Measurements from ENCODE around the gene CDC73.
"Not testable (repeated sequence)": the region's sequence is repeated elsewhere in the genome, so short reads cannot be mapped to it uniquely, and the experiment has no call there.

CDC73 gene

DNA sequence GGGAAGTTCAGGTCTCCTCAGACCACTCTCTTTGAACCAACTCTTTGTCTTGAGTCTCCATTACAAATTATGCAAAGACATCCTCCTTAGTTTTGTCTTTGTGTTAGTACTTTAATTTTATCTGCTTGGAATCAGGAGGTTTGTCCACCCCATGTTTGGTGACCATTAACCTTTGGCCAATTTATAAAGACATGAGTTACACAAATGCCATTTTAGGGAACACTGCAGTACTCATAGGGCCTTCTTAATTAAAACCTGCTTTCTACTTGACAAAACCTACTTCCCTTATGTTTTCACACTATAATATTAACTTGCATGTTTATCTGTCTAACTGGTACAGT, 7.9 kb upstream of the CDC73 start:
- DNase-seq (ENCODE audit: low read depth, low spot score), result no peak

DNA sequence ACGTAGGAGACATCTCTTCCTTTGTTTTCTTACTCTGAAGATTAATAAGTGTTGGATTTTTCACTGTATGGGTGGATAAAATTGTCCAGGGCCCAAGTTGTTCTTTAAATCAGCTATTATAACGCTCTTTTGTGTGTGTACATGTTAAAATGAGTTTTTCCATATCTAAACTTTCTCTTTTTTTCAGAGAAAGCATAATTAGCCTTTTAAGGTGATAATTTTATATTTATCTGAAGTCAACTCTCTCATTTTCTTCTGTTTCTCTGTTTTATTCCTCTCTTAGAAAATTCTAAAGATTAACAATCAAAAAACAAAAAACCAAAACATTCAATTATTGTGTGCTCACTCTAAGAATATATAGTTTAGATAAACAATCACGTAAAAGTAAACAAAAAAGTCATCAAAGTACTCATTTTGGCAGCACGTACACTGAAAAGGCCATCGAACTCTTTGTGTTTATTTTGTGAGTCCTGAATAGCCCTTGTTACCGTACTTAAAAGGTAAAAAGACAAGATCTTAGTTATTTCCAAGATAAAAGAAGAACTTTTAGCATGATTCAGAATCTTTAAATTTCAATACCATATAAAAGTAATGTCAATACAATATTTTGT, 7.2 kb upstream of the CDC73 start:
- DNase-seq (ENCODE audit: low read depth, low spot score), result no peak

DNA sequence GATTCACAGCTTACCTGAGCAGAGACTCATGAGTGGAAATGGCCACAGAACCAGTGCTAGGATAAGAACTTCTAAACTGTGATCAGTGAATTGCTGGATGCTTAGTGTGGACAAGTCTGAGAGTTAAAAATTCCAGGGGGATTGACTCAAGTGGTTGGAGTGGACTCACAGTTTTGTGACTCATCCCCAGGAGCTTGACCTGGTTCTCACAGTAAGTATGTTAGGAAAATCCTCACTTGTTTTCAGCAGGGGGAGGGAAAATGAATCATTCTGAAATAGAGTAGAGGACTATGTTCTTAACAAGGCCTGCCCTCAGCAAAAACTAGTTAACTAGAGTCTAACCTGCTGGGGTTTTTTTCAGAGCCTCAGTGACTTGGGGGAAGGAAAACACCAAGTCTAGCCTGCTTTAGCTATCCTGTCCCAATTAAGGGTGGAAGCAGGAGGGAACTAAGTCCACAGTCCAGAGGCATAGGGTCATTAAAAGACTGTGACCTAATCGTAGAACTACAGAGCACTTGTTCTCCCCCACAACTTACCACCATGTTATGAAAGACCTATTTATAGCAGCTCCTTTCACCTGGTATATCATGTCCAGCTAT, 6.1 kb upstream of the CDC73 start:
- DNase-seq (ENCODE audit: low read depth, low spot score), result no peak

DNA sequence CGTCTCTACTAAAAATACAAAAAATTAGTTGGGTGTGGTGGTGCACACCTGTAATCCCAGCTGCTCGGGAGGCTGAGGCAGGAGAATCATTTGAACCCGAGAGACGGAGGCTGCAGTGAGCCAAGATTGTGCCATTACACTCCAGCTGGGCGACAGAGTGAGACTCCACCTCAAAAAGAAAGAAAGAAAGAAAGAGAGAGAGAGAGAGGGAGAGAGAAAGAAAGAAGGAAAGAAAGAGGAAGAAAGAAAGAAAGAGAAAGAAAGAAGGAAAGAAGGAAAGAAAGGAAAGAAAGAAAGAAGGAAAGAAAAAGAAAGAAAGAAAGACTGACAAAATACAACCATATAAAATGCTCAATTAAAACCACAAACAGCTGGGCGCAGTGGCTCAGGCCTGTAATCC, 4.7 kb upstream of the CDC73 start:
- DNase-seq (ENCODE audit: low read depth, low spot score), result not testable (repeated sequence)

DNA sequence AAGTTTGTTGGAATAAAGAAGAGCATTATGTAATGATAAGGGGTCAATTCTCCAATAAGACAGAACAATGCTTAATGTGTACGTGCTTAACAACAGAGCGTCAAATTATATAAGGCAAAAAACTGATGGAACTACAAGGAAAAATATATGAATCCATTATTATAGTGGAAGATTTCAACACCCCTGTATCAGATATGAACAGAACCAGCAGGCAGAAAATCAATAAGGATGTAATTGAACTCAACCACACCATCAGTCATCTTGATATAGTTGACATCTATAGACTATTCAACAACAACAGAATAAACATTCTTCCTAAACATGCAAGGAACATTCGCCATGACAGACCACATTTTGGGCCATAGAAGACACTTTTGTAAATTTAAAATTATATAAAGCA, 3.6 kb upstream of the CDC73 start:
- no peak for DNase-seq (ENCODE audit: low read depth, low spot score)

DNA sequence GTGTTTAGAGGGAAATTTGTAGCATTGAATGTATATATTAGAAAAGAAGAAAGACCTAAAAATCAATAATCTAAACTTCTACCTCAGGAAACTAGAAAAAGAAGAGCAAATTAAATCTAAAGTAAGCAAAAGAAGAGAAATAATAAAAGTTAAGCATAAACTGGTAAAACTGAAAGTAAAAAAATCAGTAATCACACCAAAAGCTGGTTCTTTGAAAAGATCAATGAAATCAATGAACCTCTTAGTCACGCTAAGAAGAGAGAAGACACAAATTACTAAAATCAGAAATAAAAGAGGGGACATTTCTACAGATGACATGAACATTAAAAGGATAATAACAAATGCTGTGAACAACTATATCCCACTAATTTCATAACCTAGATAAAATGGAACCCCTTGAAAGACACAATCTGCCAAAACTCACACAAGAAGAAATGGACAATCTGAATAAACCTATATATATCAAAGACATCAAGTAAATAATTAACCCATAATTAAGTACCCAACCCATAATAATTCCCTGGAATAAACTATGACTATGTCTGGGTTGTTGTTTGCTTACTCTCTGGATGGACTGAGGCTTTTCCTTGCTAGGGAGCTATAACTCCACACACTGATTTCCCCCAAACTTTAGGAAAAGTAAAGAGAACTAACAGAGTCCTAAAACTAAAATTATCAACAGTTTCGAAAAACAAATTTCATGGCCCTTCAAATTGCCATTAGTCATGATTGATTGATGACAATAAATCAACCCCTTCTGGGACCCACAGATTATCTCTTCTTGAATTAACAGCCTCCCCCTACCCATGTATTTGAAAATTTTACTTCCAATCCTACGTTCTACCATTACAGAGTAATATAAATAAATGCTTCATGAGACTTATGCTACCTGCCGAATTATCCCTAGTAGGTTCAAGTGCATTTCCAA, 2.8 kb upstream of the CDC73 start:
- DNase-seq (ENCODE audit: low read depth, low spot score), result no peak

DNA sequence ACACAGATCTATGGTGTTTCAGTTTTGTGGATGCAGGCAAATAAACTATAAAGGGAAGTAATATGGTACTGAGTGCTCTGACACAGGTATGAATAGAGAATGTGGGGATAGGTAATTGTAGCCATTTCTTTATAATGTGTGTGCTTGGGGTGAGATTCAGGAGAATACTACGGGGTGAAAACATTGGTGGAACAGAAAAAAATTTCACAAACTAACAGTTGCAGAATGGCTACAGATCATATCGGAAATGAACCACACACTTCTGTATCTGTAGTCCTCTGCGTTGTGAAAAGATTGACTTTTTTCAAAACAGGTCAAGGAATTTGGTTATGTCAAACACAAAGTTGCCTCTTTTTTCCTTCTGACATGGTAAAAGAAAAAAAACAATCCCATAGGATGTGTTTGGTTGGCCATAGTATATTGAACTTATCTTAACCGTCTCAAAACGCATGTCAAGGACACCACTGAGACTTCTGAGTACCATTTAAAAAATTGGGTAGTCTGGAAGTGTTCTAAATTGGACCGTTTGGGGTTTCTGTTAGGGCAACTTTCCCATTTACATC, 1.1 kb upstream of the CDC73 start:
- no peak for DNase-seq (ENCODE audit: low read depth, low spot score)

DNA sequence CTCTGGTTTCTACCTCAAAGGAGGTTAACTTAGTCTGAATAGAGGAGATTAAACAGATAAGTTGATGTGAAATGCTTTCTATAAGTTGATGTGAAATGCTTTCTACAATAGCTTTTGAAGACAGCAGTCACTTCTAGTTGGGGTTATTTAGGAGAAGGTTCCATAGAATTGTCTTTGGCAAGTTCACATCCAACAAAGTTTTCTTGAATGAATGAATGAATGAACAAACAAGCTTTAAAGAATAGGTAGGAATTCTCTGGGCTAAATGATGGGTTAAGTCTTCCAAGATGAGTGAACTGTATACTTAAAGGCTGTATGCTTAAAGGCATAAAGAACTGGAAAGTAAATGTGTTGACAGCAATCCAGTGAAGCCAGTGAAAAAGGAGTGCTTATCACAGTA, 1.9 kb downstream of the CDC73 start:
- no peak for DNase-seq (ENCODE audit: low read depth, low spot score)

DNA sequence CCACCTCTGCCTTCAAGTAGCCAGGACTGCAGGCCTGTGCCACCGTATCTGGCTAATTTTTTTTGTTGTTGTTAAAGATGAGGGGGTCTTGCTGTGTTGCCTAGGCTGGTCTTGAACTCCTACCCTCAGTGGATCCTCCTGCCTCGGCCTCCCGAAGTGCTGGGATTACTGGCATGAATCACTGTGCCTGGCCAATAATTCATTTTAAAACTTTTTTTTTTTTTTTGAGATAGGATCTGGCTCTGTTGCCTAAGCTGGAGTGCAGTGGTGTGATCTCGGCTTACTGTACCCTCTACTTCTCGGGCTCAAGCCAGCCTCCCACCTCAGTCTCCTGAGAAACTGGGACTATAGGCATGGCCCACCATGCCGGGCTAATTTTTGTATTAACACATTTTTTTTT, 3.5 kb downstream of the CDC73 start:
- no peak for DNase-seq (ENCODE audit: low read depth, low spot score)

DNA sequence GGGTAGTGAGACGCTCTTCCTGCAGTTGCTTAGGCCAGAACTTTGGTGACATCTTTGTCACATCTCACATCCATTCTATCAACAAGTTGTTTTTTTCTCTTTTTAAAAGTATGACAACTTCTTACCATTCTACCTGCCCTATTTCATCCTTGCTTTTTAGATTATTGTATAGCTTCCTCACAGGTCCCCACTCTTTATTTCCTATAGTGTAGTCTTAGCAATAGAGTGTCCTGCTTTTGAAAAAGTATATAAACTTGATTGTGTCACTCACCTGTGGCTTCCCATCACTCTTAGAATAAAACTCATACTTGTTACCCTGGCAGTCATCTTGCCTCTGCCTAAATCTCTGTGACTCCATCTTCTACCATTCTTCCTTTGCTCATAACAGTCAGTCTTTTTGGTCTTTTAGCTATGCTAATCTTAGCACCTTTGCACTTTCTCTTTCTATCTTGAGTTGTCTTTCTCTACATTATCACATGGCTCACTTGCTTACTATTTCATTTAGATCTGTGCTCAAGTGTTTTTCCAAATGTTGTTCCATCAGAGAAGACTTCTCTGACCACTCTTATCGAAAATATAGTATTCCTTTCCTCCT, 9.5 kb downstream of the CDC73 start:
- no peak for DNase-seq (ENCODE audit: low read depth, low spot score)

DNA sequence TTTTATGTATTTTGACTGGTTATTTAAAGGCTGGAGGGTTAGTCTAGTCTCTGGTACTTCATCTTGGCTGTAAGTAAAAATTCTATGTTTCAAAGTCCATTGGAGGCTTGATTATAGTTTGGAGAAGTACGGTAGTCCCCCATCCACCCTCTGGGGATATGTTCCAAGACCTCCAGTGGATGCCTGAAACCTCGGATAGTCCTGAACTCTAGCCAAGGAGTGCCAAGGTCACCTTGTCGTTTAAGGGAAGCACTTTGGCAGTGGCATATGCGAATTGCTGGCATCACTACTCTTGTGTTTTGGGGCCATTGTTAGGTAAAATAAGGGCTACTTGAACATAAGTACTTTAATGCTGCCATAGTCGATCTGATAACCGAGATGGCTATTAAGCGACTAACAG, 18.4 kb downstream of the CDC73 start:
- DNase-seq (ENCODE audit: low read depth, low spot score), result no peak

DNA sequence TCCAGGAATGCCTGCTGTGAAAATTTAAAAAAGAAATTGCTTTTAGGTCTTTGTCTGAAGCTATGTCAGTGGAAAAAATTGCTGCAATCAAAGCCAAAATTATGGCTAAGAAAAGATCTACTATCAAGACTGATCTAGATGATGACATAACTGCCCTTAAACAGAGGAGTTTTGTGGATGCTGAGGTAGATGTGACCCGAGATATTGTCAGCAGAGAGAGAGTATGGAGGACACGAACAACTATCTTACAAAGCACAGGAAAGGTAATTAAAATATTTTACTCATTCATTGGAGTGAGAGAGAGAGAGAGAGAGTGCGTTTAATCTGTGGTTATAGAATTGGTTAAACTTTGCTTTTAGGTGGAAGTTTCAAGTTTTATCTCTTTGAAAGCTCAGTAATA, 20.0 kb downstream of the CDC73 start:
- no peak for DNase-seq (ENCODE audit: low read depth, low spot score)

DNA sequence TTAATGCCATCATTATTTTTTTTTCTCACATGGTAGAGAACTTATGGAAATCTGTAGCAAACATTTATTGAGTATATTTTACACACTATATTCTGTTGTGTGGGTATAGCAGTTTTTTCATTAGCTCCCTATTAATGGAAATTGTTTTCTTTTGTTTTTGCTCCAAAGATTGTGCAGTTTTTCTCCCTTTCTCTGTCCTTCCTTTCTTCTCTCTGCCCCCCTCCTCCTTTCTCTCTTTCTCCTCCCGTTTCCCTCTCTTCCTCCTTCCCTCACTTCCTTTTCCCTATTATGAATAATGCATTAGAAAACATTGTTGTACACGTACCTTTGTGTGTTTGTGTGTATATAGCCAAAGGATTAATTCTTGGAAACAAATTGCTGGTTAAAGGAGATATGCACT, 20.6 kb downstream of the CDC73 start:
- no peak for DNase-seq (ENCODE audit: low read depth, low spot score)

DNA sequence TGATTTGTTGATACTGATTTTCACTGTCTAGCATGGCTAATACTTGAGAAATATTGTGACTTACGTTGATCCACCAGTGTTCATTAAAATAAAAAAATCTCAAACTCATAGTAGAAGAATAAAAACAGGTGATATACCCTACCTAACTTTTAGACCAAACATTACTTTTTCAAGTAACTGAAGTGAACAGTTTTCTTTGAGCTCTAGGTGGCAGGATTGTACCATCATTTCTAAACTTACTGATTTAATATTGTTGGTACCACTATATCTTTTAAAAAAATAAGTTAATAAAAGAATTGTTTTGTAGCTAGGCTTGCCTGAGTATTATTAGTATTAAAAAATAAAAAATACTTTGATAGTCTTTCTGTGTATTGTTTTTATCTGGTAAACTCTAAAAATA, 21.5 kb downstream of the CDC73 start:
- no peak for DNase-seq (ENCODE audit: low read depth, low spot score)

DNA sequence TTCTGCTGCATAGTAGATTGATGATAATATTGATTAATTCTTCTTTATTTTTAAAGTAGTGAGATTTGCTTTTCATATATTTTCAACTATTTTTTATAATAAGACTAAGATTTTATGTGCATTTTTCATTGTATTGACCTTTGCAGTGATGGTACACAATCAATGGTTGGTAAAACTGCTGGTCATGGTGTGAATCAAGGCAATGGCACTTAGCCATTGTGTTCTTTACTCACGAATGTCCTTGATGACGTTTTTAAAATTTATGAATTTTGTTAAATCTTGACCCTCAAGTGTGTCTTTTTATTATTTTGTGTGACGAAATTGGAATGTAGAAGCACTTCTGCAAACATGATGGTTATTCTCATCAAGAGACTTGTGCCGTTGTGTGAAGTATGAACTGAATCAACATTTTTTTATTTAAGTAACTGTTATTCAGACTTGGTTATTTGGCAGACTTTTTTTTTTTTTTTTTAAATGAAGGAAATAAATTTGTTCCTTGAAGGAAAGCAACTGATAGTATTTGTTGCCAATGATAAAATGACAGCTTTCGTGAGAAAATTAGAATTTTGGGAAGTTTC, 22.6 kb downstream of the CDC73 start:
- DNase-seq (ENCODE audit: low read depth, low spot score), result no peak

DNA sequence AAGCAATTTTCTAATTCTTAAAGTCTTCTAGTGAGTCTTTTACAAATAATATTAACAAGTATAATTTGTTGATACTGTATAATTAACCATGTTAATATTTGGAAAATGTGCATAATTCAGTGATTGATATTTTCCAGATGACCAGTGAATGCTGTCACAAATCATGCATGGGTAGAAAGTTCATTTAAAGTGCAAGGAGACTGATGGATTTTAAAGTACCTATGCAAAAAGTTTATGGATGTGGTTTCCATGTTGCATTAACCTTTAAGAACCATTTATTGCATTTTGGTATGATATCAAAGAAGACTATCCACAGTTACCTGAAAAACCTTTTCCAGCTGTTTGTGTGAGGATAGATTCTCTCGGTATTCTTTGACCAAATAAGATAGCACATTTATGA, 23.2 kb downstream of the CDC73 start:
- no peak for DNase-seq (ENCODE audit: low read depth, low spot score)

DNA sequence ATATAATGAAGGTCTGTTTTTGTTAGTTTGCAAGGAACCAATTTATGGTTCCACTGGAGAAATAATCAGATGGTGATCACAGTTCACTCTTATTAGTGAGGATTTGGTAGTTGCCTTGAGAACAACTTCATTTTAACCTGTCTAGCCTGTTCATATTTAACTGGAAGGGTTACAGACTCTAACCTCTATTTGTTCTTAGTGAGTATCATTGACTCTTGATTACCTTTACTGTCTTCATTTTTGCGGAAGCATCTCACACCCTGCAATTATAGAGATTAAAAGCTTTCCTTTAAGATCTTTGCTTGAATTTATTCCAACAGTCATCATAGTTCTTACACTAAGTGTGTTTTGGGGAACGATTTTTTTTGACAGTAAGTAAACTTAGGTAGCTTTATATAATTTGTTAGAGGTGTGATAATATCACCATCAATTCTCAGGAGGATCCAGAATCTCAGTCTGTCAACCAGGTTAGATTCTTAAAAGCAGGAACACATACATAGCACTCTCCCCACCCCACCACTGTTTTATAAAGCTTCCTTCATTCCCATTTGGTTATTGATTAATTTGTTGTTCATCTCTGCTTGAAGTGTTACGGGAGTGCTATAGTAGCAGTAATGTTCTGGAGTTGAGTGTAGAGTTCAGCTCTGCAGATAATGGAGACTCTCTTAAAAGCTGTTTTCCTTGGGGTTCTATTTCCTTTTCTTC, 34.4 kb downstream of the CDC73 start:
- no peak for DNase-seq (ENCODE audit: low read depth, low spot score)

DNA sequence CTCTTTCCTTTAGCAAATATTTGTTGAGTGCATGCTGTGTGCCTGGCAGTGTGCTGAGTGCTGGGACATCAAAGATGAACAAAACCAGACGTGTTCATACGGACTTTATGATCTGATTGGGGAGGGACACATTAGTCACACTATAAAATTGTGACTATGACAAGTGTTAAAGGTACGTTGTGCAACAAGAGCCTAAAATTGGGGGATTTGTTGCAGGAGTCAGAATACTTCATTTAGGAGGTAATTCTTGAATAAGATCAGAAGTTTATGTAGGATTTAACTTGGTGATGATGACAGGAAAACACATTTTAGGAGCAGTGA, 35.0 kb downstream of the CDC73 start:
- DNase-seq (ENCODE audit: low read depth, low spot score), result no peak

DNA sequence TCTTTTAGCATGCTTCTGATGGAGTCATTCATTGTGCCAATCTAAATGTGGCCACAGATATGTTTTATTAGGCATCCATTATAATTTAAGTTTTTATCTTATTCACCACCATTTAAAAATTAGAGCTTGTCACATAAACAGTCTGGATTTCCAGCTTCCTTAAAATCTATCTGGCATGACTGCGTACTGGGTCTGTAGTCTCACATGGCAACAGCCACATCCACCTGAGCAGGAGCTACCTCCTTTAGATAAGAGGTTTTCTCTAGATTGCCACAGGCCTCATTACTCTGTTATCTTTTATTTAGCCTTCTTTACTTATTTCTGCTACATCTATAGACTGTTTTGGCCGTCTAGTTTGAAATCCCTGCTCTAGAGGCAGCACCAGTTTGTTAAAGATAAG, 35.5 kb downstream of the CDC73 start:
- DNase-seq (ENCODE audit: low read depth, low spot score), result no peak

DNA sequence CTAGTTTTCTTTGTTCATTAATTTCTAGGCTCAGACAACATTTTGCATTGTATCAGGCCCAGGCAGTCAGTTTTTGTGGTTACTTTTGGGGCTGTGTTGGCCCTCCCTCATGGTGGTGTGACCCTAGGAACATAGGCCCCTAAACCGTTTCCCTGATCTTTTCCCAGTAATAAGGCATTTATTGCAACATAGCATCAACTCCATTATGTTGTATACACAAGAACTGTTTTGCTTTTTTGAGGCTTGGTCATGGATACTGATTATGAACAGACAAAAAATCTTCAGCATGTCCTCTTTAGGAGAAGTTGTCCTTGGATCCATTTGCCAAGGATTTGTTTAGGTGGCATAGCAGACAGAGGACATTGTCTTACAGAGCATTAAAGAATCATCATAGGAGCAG, 54.3 kb downstream of the CDC73 start:
- DNase-seq (ENCODE audit: low read depth, low spot score), result no peak

DNA sequence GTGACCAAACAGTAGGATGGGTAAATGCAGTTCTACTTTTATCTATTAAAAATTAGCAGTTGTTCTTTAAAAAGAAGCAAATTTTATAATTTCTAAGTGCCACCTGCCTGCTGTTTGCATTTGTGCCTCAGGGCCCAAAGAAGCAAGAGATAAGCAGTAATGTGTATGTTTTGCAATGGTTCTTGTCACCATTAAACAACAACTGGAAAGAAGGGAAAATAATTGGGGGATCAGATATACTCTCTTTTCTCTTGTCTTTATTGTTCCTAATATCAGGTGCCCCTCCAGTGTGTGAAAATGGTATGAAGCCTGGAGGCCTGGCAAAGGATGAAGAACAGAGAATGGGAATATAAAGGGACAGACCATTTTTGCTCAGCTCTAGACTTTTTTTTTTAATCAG, 55.0 kb downstream of the CDC73 start:
- no peak for DNase-seq (ENCODE audit: low read depth, low spot score)

DNA sequence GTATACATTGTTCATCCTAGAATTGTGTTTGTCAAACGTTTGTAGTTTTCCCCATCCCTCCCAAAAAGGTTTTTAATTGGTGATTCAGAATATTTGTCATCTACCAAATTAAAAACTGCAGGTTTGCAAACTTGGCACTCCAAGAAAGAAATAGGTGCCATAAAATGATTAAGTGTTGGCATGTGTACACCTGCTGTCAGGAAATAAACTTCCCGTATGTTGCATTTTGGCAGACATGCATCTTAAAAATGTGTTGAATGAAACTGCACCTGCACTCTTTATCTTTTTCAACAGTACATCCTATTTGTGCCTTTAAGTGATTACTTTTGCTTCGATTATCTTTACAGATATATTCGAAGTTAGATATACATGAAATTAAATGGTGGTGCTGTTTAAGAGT, 57.3 kb downstream of the CDC73 start:
- no peak for DNase-seq (ENCODE audit: low read depth, low spot score)
